Measurements from ENCODE around the gene SEMA3B.

Gene SEMA3B

DNA sequence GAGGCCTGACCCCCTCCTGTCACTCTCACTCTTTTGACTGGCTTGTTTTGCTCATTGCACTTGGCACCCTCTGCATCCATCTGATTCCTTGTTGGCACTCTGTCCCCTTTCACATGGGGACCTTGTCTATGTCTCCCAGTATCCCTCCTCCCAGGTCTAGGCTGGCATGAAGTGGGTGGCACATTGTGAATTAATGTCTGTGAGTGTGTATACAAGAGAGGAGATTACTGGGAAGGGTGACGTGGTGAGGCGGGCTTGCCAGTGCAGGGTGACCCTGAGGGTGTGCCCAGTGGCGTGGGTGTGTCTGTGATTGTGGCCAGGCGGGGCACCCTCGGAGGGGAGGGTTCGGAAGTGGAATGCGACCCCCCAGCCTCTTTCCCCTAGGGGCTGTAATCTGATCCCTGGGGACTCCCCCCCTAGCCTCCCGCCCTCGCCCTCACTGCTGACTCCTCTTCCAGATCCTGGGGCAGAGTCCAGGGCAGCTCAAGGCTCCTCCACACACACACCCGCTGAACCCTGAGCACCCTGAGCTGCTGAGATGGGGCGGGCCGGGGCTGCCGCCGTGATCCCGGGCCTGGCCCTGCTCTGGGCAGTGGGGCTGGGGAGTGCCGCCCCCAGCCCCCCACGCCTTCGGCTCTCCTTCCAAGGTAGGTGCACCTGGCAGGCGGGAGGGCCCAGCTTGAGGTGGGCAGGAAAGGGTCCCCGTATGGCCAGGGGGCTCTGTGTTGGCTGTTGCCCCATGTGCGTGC, at the start of gene SEMA3B:
SEMA3B (plus strand) TSS at position 445 of the 749 bp plus-strand sequence; CDS start at position 539, 94 bp downstream.
- Histone ChIP-seq H3K9me3 (ENCODE audit: control insufficient read depth, insufficient read depth, low read length) (no peaks in the 10 kb centered on the region), H3K79me2 (ENCODE audit: control insufficient read depth, low read length) (no peaks in the 10 kb centered on the region), H3F3A (ENCODE audit: control insufficient read depth, insufficient read depth) (no peaks in the 10 kb centered on the region), H3K27ac (ENCODE audit: low read depth, low read length) (no peak within 1 kb of the TSS), H3K4me2 (ENCODE audit: low read length) (no peak within 1 kb of the TSS), H4K20me1 (ENCODE audit: control insufficient read depth, insufficient read depth, low read depth, low read length) (no peaks in the 10 kb centered on the region), H3K27me3 (ENCODE audit: control insufficient read depth, low read length) (peaks cover 44% of the 10 kb centered on the region), H3K4me1 (ENCODE audit: control insufficient read depth, low read length) (peaks cover 7% of the 10 kb centered on the region), H3K4me3 (ENCODE audit: low read length) (no peak within 1 kb of the TSS), H3K9me2 (replicated peaks; ENCODE audit: control insufficient read depth, low read length) (no peaks in the 10 kb centered on the region), H3K36me3 (ENCODE audit: control insufficient read depth, low read length) (no peaks in the 10 kb centered on the region)
- no peak for TF ChIP-seq EZH2phosphoT487 (IDR thresholded peaks at IDR 0.05; ENCODE audit: borderline replicate concordance, low read length)
- TF ChIP-seq, protein P1, sequence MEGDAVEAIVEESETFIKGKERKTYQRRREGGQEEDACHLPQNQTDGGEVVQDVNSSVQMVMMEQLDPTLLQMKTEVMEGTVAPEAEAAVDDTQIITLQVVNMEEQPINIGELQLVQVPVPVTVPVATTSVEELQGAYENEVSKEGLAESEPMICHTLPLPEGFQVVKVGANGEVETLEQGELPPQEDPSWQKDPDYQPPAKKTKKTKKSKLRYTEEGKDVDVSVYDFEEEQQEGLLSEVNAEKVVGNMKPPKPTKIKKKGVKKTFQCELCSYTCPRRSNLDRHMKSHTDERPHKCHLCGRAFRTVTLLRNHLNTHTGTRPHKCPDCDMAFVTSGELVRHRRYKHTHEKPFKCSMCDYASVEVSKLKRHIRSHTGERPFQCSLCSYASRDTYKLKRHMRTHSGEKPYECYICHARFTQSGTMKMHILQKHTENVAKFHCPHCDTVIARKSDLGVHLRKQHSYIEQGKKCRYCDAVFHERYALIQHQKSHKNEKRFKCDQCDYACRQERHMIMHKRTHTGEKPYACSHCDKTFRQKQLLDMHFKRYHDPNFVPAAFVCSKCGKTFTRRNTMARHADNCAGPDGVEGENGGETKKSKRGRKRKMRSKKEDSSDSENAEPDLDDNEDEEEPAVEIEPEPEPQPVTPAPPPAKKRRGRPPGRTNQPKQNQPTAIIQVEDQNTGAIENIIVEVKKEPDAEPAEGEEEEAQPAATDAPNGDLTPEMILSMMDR (IDR thresholded peaks at IDR 0.05; ENCODE audit: low read depth, low read length, poor library complexity, severe bottlenecking) = no peak

GRCh38 chr3:50219285-50219684, 49.7 kb upstream of the SEMA3B start:
- no peaks in the 10 kb centered on the region for H3K36me3 ChIP-seq (ENCODE audit: control insufficient read depth, low read length)

GRCh38 chr3:50220109-50220508, 48.8 kb upstream of the SEMA3B start:
- Histone ChIP-seq H3K27me3 (ENCODE audit: control insufficient read depth, low read length) (peaks cover 5% of the 10 kb centered on the region; the same call in 1 of the 2 replicates), H3K79me2 (ENCODE audit: control insufficient read depth, low read length) (no peaks in the 10 kb centered on the region), H3K27ac (ENCODE audit: low read depth, low read length) (no peak overlapping the region), H3K9me2 (replicated peaks; ENCODE audit: control insufficient read depth, low read length) (no peaks in the 10 kb centered on the region), H3K4me3 (ENCODE audit: low read length) (no peak overlapping the region), H3K9me3 (ENCODE audit: control insufficient read depth, insufficient read depth, low read length) (no peaks in the 10 kb centered on the region), H3F3A (ENCODE audit: control insufficient read depth, insufficient read depth) (no peaks in the 10 kb centered on the region), H3K36me3 (ENCODE audit: control insufficient read depth, low read length) (no peaks in the 10 kb centered on the region), H4K20me1 (ENCODE audit: control insufficient read depth, insufficient read depth, low read depth, low read length) (no peaks in the 10 kb centered on the region), H3K4me2 (ENCODE audit: low read length) (no peak overlapping the region), H3K4me1 (ENCODE audit: control insufficient read depth, low read length) (peaks cover 13% of the 10 kb centered on the region)
- TF ChIP-seq, protein P1 (IDR thresholded peaks at IDR 0.05; ENCODE audit: low read depth, low read length, poor library complexity, severe bottlenecking) = no peak
- TF ChIP-seq EZH2phosphoT487 (IDR thresholded peaks at IDR 0.05; ENCODE audit: borderline replicate concordance, low read length) = no peak

More at GRCh38 chr3:50219285-50219684, 49.7 kb upstream of the SEMA3B start:
- no peak overlapping the region for H3K4me2 ChIP-seq (ENCODE audit: low read length)
- H4K20me1 ChIP-seq (ENCODE audit: control insufficient read depth, insufficient read depth, low read depth, low read length) = no peaks in the 10 kb centered on the region
- H3K9me3 ChIP-seq (ENCODE audit: control insufficient read depth, insufficient read depth, low read length) = no peaks in the 10 kb centered on the region
- no peaks in the 10 kb centered on the region for H3F3A ChIP-seq (ENCODE audit: control insufficient read depth, insufficient read depth)
- TF ChIP-seq, protein P1 (IDR thresholded peaks at IDR 0.05; ENCODE audit: low read depth, low read length, poor library complexity, severe bottlenecking) = no peak
- no peak for TF ChIP-seq EZH2phosphoT487 (IDR thresholded peaks at IDR 0.05; ENCODE audit: borderline replicate concordance, low read length)
- no peak overlapping the region for H3K4me3 ChIP-seq (ENCODE audit: low read length)
- no peaks in the 10 kb centered on the region for H3K79me2 ChIP-seq (ENCODE audit: control insufficient read depth, low read length)
- H3K27me3 ChIP-seq (ENCODE audit: control insufficient read depth, low read length) = peaks cover 2% of the 10 kb centered on the region; the same call in 1 of the 2 replicates
- H3K4me1 ChIP-seq (ENCODE audit: control insufficient read depth, low read length) = peaks cover 13% of the 10 kb centered on the region
- no peaks in the 10 kb centered on the region for H3K9me2 ChIP-seq (replicated peaks; ENCODE audit: control insufficient read depth, low read length)
- no peak overlapping the region for H3K27ac ChIP-seq (ENCODE audit: low read depth, low read length)
